Stomach (tissue), 4 donors: ENCODE results near the gene CIRBP.

Source experiments
- CTCF ChIP-seq, 7 experiments: fragments of 450-650 bp in 4 of 7; fragments of 200-600 bp in 3 of 7; sonication (generic) in 3 of 7; IDR thresholded peaks; one replicate each; pipeline ENCODE4 v1.5.1; 2016 to 2019; ENCODE audit warnings: antibody characterized with exemption in 7 of 7, control low read depth in 2 of 7, mild to moderate bottlenecking in 1 of 7
- EP300 ChIP-seq: sonication (generic); formaldehyde crosslinking; IDR thresholded peaks from one replicate; pipeline ENCODE4 v1.6.1; 2017; ENCODE audit warnings: antibody characterized with exemption
- POLR2A ChIP-seq, 4 donors: fragments of 450-650 bp; IDR thresholded peaks; one replicate each; pipeline ENCODE4 v1.6.1; 2016; ENCODE audit warnings: antibody characterized with exemption in 4 of 4, control low read depth in 2 of 4, mild to moderate bottlenecking in 1 of 4, moderate library complexity in 1 of 4
- POLR2AphosphoS5 ChIP-seq, 3 donors: sonication (generic); formaldehyde crosslinking; IDR thresholded peaks; one replicate each; pipeline ENCODE4 v1.6.1; 2016; ENCODE audit warnings: antibody characterized with exemption in 3 of 3

- TF ChIP-seq CTCF (IDR thresholded peaks at IDR 0.05): no peak
- no peak for TF ChIP-seq POLR2AphosphoS5 (IDR thresholded peaks at IDR 0.05)
- no peak for TF ChIP-seq POLR2A (IDR thresholded peaks at IDR 0.05)
- TF ChIP-seq EP300: no peak
These were observed 41.1 kb downstream of the CIRBP start for GRCh38 chr19:1309977-1310852.
